K562 (cell line): ENCODE results near the gene LRRC14B. TPM values are rescaled to one million over a fixed set of nuclear protein-coding genes. Genes with fewer than 3 reads are reported as not detected.

Source experiments
- ATAC-seq: fragments of 200-7000 bp; cut with Tn5 transposase; 3 replicates; pipeline ENCODE4 v1.9.1; 2020; ENCODE audit warnings: moderate library complexity
- BruUV-seq: library from RNA; stranded (reverse); fragments of 400-500 nt; replicated peaks from 2 replicates; lab custom pipeline; 2021; lab: Mats Ljungman, UMichigan
- CTCF ChIA-PET: fragments of 300-600 bp; formaldehyde crosslinking; extraction: SDS; loops from one replicate; lab custom pipeline; 2021; ENCODE audit warnings: low intra/inter-chr PET ratio; lab: Yijun Ruan, JAX
- POLR2A ChIA-PET: fragments of 300-600, 350-650 bp; sonication (Branson Sonifier 250); formaldehyde crosslinking; extraction: SDS; loops from one replicate; lab custom pipeline; 2021; ENCODE audit warnings: antibody characterized with exemption, inconsistent platforms; lab: Yijun Ruan, JAX
- DNase-seq, 4 experiments: peaks; one replicate each; pipeline versions ENCODE4 v3.0.0 to v3.0.0-alpha.2; 2011 to 2018; ENCODE audit warnings: low spot score in 3 of 4, mixed read lengths in 3 of 4; ENCODE audit errors: extremely low read depth in 1 of 4
- FAIRE-seq: peaks from 2 replicates; lab custom pipeline; 2011; peaks lifted over from hg19 to GRCh38; lab: Jason Lieb, UNC
- H2AFZ ChIP-seq: 2 replicates; pipeline ENCODE4 v1.6.0; 2011; ENCODE audit warnings: low read depth, low read length, control low read depth, inconsistent platforms
- H3K27ac ChIP-seq: fragments of 200-600 bp; 3 replicates; pipeline ENCODE4 v1.8.0; 2011; ENCODE audit warnings: low read depth, mild to moderate bottlenecking, control low read depth, inconsistent platforms, low read length, moderate library complexity, mixed read lengths; ENCODE audit errors: extremely low read depth
- H3K27me3 ChIP-seq, 2 experiments: fragments of 300-600 bp in 1 of 2; 2 replicates in 1 of 2; 3 replicates in 1 of 2; pipeline versions ENCODE4 v1.6.0 to v1.8.0; 2011; ENCODE audit warnings: inconsistent platforms in 2 of 2, low read length in 2 of 2, mild to moderate bottlenecking in 1 of 2, mixed read lengths in 1 of 2, moderate library complexity in 1 of 2; ENCODE audit not compliant: control insufficient read depth in 2 of 2, insufficient read depth in 2 of 2
- H3K36me3 ChIP-seq: fragments of 300-600 bp; 3 replicates; pipeline ENCODE4 v1.8.0; 2011; ENCODE audit warnings: mild to moderate bottlenecking, low read length, inconsistent platforms; ENCODE audit not compliant: control insufficient read depth, insufficient read depth
- H3K4me1 ChIP-seq, 2 experiments: fragments of 200-600 bp in 1 of 2; replicated peaks in 1 of 2; 2 replicates in 1 of 2; 3 replicates in 1 of 2; pipeline versions ENCODE4 v1.5.1 to v1.8.0; 2011; ENCODE audit warnings: inconsistent platforms in 2 of 2, low read length in 2 of 2, mild to moderate bottlenecking in 1 of 2, mixed read lengths in 1 of 2, moderate library complexity in 1 of 2; ENCODE audit not compliant: control insufficient read depth in 2 of 2, insufficient read depth in 2 of 2
- H3K4me2 ChIP-seq: 2 replicates; pipeline ENCODE4 v1.6.1; 2011; ENCODE audit warnings: low read length, control low read depth, inconsistent platforms, mixed read lengths; ENCODE audit not compliant: insufficient read depth
- H3K4me3 ChIP-seq: fragments of 200-600 bp; sonication (generic), shearing (Covaris generic); 2 replicates; pipeline ENCODE4 v1.5.1; 2016; ENCODE audit warnings: control low read depth, inconsistent platforms
- H3K79me2 ChIP-seq: fragments of 200-600 bp; 3 replicates; pipeline ENCODE4 v1.8.0; 2011; ENCODE audit warnings: low read length, inconsistent platforms; ENCODE audit not compliant: control insufficient read depth, insufficient read depth
- H3K9ac ChIP-seq, 2 experiments: 2 replicates each; pipeline versions ENCODE4 v1.6.0 to v1.6.1; 2011; ENCODE audit warnings: low read depth in 2 of 2, low read length in 2 of 2, control low read depth in 1 of 2, inconsistent platforms in 1 of 2, mild to moderate bottlenecking in 1 of 2, mixed read lengths in 1 of 2; ENCODE audit not compliant: insufficient read depth in 1 of 2
- H3K9me1 ChIP-seq: one replicate; pipeline ENCODE4 v1.6.0; 2011; ENCODE audit warnings: inconsistent platforms, mild to moderate bottlenecking, low read length, moderate library complexity; ENCODE audit not compliant: control insufficient read depth, insufficient read depth
- H3K9me3 ChIP-seq: replicated peaks from 2 replicates; pipeline ENCODE4 v1.5.1; 2011; ENCODE audit warnings: low read depth, low read length, inconsistent platforms; ENCODE audit not compliant: control insufficient read depth, insufficient read depth
- H4K20me1 ChIP-seq: replicated peaks from 2 replicates; pipeline ENCODE4 v1.6.1; 2011; ENCODE audit warnings: low read length, inconsistent platforms, mixed read lengths; ENCODE audit not compliant: control insufficient read depth, insufficient read depth
- ASH1L ChIP-seq: fragments of 450-650 bp; IDR thresholded peaks from 2 replicates; pipeline ENCODE4 v1.6.1; 2018; ENCODE audit warnings: borderline replicate concordance, mild to moderate bottlenecking, low read depth; ENCODE audit not compliant: partially characterized antibody
- EHMT2 ChIP-seq: fragments of 450-650 bp; IDR thresholded peaks from 2 replicates; pipeline ENCODE4 v1.6.1; 2018; ENCODE audit warnings: antibody characterized with exemption
- KAT7 ChIP-seq: sonication (generic); formaldehyde crosslinking; IDR thresholded peaks from 2 replicates; pipeline ENCODE4 v1.8.0; 2022; ENCODE audit warnings: missing genetic modification reagents, mild to moderate bottlenecking, borderline replicate concordance
- RBM17 ChIP-seq: fragments of 200-400 bp; formaldehyde crosslinking; IDR thresholded peaks from 2 replicates; pipeline ENCODE4 v1.6.1; 2017; ENCODE audit warnings: low read depth, mild to moderate bottlenecking, low read length, borderline replicate concordance
- THAP7 ChIP-seq: fragments of 250-450 bp; sonication (Bioruptor Pico); IDR thresholded peaks from 2 replicates; pipeline ENCODE4 v1.5.0; 2021
- WGBS: fragments of 100-300 bp; shearing (Covaris generic); methylation state at CpG from one replicate; pipeline ENCODE4 v1.1.6; 2016; ENCODE audit warnings: low coverage, mixed read lengths; ENCODE audit not compliant: insufficient coverage; ENCODE audit errors: missing lambda C conversion rate; 5-methylcytosine and 5-hydroxymethylcytosine counted together
- in situ Hi-C: fragments of 300-500 bp; cut with MboI; formaldehyde crosslinking; loops from 4 replicates; pipeline ENCODE4 v1.15.0; 2018; ENCODE audit warnings: inconsistent platforms, mixed read lengths
- intact Hi-C: fragments of 100-400 bp; cut with micrococcal nuclease; formaldehyde crosslinking; loops from 2 replicates; pipeline ENCODE4 v1.14.2; 2022
- polyA plus RNA-seq, 8 experiments: library from polyadenylated mRNA; depleted of rRNA in 4 of 8; stranded (reverse) in 5 of 8; unstranded in 3 of 8; fragments of >200 nt; fragmentation: Nextera tagmentation in 2 of 8; fragmentation: Illumina TruSeq in 1 of 8; extraction: Ambion mirVana in 2 of 8; extraction: Trizol in 1 of 8; gene quantifications; 2 replicates each; pipeline versions ENCODE4 v1.2.1 to v1.2.3, GENCODE V29; 2011 to 2014; ENCODE audit warnings: inconsistent platforms in 1 of 8, missing spikeins in 1 of 8
- total RNA-seq, 7 experiments: library from RNA; depleted of rRNA in 6 of 7; stranded (reverse); fragments of >200 nt in 6 of 7; fragmentation: Illumina TruSeq in 2 of 7; extraction: Trizol in 2 of 7; gene quantifications; 2 replicates each; pipeline versions ENCODE4 v1.2.1 to v1.2.3, GENCODE V29; 2011 to 2021; ENCODE audit warnings: low replicate concordance in 1 of 7

LRRC14B gene
- total and polyA plus RNA-seq, 9 of the 15 experiments (the other 6 are each of a cell fraction or from before 2014, with no cell fraction given): not detected

DNA sequence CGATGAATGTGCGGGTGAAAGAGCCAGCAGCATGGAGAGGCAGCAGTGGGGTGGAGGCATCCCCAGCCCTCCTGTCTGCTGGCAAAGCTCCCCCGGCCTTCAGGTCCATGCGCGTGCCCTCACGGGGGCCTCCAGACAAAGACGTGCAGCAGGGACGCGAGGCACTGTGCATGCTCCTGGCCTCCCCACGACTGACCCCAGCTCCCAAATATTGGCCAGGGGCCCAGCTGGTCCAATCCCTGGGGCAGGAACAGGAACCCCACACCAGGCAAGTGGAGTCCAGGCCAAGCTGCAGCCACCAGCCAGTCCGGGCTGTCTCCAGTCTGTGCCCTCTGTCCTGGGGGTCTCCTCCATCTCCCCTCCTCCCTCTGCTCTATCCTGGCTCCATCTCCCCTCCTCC, 33.5 kb upstream of the LRRC14B start:
- Histone ChIP-seq H3K9ac (no peak overlapping the region), H3K36me3 (no peaks in the 10 kb centered on the region), H4K20me1 (peaks cover 7% of the 10 kb centered on the region; the same call in 1 of the 2 replicates), H3K4me3 (no peak overlapping the region), H3K9me1 (no peaks in the 10 kb centered on the region), H3K4me2 (no peak overlapping the region), H3K4me1 (peaks cover 0 to 7% of the 10 kb centered on the region in 2 experiments; a peak in 1 of 5 replicates), H3K9me3 (no peaks in the 10 kb centered on the region), H2AFZ (no peak overlapping the region), H3K79me2 (no peaks in the 10 kb centered on the region), H3K27ac (no peak overlapping the region), H3K27me3 (peaks cover 54 to 95% of the 10 kb centered on the region in 2 experiments)
- intact Hi-C loops (no loop called here), in situ Hi-C loops (no loop called here)
- DNase-seq: no peak
- ChIA-PET CTCF (no interaction called here), POLR2A (interaction anchor here (0.7 to 0.9 kb wide), 3 partner anchors 31 to 123 kb away, joined by 3 read pairs; no protein-coding TSS in a partner anchor)
- 17% methylated on average over 11 of the region's 11 CpGs for WGBS
- no peak for ATAC-seq
- no peak for FAIRE-seq
- BruUV-seq: no TSS peak
- TF ChIP-seq THAP7 (CRISPR knock-in tag) (no peak), EHMT2 (no peak), RBM17 (no peak), ASH1L (no peak), KAT7 (no peak)
